Measurements from ENCODE around the gene PPP1R11.

DNA sequence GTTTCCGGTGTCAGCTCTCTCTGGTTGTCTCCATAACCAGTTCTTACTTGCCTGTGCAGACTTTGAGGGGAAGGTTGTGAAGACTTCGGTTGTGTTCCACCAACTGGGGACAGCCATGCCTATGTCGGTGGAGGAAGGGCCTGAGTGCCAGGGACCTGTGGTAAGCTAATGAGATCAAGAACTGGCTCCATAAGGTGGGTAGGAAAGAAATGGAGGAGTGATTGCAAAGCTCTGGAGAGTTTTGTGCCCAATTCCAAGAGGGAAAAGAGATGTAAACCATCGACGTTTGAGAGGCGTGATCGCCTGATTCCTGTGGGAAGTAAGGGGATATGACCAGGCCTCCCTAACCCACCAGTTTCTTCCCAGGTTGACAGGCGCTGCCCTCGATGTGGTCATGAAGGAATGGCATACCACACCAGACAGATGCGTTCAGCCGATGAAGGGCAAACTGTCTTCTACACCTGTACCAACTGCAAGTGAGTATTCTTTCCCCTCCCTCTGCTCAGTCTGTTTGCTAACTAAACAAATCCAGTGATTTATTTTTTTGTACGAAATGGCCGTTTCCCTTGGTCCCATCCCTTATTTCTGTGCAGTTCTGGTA is 5.0 kb upstream of the PPP1R11 start:
- no peak for TF ChIP-seq CSDC2 (CRISPR knock-in tag; IDR thresholded peaks at IDR 0.05)
- no peak for TF ChIP-seq TCF4 (CRISPR knock-in tag; IDR thresholded peaks at IDR 0.05; ENCODE audit: borderline replicate concordance)
- TF ChIP-seq ZFP30 (CRISPR knock-in tag; IDR thresholded peaks at IDR 0.05), result no peak
- TF ChIP-seq GLIS3 (CRISPR knock-in tag; IDR thresholded peaks at IDR 0.05), result no peak
- no peak for TF ChIP-seq ZNF565 (CRISPR knock-in tag; conservative IDR thresholded peaks at IDR 0.05; ENCODE audit: low read depth)
- TF ChIP-seq ISL1 (CRISPR knock-in tag; IDR thresholded peaks at IDR 0.05), result no peak
- TF ChIP-seq RARB (CRISPR knock-in tag; IDR thresholded peaks at IDR 0.05), result no peak
- TF ChIP-seq, protein P1, sequence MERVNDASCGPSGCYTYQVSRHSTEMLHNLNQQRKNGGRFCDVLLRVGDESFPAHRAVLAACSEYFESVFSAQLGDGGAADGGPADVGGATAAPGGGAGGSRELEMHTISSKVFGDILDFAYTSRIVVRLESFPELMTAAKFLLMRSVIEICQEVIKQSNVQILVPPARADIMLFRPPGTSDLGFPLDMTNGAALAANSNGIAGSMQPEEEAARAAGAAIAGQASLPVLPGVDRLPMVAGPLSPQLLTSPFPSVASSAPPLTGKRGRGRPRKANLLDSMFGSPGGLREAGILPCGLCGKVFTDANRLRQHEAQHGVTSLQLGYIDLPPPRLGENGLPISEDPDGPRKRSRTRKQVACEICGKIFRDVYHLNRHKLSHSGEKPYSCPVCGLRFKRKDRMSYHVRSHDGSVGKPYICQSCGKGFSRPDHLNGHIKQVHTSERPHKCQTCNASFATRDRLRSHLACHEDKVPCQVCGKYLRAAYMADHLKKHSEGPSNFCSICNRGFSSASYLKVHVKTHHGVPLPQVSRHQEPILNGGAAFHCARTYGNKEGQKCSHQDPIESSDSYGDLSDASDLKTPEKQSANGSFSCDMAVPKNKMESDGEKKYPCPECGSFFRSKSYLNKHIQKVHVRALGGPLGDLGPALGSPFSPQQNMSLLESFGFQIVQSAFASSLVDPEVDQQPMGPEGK (CRISPR knock-in tag; IDR thresholded peaks at IDR 0.05; ENCODE audit: borderline replicate concordance), result no peak
- no peak for TF ChIP-seq ARNTL (CRISPR knock-in tag; IDR thresholded peaks at IDR 0.05; ENCODE audit: borderline replicate concordance, low read depth)
- no peak for TF ChIP-seq ZFP3 (CRISPR knock-in tag; IDR thresholded peaks at IDR 0.05)
- no peak for TF ChIP-seq POU6F1 (CRISPR knock-in tag; IDR thresholded peaks at IDR 0.05; ENCODE audit: borderline replicate concordance, low read depth)
- TF ChIP-seq CREB5 (CRISPR knock-in tag; IDR thresholded peaks at IDR 0.05; ENCODE audit: low read depth), result no peak
- TF ChIP-seq SNAI2 (CRISPR knock-in tag; IDR thresholded peaks at IDR 0.05), result no peak
- TF ChIP-seq ESRRG (CRISPR knock-in tag; IDR thresholded peaks at IDR 0.05), result no peak
